COLO829 (cell line): ENCODE results near the gene PC.

ENCODE experiments used
- DNase-seq: peaks from one replicate; pipeline ENCODE4 v3.0.0; 2012; ENCODE audit warnings: low spot score

PC gene

DNA sequence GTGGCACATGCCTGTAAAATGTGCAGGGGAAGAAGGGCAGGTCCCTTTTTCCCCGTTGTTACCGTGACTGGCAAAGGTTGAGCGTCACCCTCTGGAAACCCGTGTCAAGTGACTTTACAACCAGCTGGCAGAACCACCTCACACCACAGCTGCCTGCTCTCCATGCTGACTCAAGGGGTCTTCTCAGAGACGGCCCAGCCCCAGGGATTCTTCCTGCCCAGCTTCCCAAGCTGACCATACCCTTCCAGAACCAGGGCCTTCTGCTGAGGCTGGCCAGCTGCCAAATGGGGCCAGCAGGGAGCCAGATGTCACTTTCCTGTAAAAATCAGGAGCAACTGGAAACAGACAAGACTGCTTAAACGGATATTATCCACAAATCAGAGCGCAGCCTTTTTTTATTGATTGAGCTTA, 6.3 kb downstream of the PC start:
- no peak for DNase-seq

DNA sequence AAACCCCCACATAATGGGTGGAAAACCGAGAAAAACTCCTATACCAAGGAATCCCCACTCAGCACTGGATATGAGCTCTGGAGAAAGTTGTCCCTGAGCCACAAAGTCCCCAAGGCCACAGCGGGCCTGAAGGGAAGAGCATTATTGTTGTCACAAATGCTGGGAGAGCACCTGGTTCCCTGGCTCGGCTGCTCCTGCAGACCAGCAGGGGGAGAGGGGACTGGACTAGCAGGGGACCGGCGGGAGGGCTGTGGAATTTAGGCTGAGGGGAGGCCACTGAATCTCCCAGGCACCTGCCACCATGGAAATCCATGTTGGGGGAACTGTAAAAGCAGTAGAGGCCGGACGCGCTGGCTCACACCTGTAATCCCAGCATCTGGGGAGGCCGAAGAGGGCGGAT, 7.0 kb downstream of the PC start:
- DNase-seq = no peak

- no peak for DNase-seq
Measured at GRCh38 chr11:66950112-66950535, 8.1 kb downstream of the PC start.

GRCh38 chr11:66938582-66939135, 19.5 kb downstream of the PC start:
- no peak for DNase-seq

DNA sequence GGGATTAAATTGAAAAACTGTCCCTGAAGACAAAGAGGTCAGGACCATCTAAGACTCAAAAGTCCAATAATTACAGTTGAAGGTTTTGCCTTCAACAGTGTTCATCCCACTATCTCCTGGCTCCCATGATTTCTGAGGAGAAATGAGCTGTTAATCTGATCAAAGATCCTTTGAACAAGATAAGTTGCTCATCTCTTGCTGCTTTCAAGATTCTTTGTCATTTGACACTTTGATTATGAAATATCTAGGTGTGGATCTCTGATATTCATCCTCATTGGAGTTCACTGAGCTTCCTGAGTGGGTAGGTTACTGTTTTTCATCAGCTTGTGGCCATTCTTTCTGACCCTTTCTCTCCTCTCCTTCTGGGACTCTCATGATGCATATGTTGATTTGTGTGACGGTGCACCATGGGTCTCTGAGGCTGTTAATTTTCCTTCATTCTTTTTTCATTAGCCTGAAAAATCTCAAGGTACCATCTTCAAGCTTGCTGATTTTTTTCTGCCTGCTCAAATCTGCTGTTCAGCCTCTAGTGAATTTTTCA, 20.9 kb downstream of the PC start:
- DNase-seq = no peak

DNA sequence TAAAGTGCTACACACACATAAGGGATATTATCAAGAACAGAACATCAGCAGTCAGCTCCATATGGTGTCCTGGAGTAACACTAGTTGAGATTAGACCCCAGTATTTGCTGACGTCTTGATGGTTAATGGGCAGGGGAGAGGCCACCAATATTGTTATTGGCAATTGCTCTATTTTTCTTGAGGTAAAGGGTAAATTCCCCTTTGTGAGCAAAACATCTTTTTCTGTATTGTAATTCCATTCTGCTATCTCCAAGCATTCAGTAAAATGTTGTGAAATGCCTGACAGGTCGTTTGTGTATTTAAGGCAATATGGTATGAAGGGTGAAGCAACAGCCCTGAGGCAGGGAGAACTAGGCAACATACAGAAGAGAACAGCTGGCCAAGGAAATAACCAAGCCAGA, 21.9 kb downstream of the PC start:
- DNase-seq = no peak

DNA sequence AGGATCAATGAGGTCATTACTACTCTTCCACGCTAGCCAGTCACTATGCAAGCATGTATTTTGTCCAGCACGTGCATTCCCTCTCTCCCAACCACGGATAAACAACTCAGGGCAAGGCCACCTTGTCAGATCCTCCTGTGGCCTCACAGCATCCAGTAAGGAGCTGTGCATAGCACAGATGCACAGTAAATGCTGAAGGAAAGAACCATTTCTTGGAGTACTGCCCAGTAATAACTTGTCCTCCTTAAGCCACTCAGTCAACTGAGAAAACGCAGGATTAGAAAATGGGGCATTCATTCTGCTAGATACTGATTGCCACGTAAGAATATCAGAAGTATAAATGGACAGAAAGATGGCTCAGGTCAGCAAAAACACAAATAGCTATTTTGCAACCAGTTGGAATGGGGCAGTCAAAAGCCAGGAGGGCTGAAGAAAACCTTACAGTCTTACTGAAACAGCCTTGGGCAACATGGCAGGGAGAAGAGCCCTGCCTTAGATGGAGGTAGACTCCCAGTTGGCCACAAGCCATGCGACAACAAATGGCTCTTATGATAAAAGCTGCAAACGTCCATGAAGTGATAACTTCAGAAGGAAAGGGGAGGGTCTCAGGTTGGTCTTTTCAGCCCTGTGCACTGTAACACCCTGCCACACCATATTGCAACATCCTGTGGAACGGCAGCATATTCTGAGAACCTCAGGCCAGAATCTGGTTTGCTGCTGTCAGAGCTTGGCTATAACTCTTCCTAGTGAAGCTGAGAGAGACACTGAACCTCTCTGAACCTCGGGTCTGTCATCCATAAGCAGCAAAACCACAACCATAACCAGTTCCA, 23.0 kb downstream of the PC start:
- no peak for DNase-seq

GRCh38 chr11:66933531-66933930, 24.7 kb downstream of the PC start:
- no peak for DNase-seq

GRCh38 chr11:66932543-66932942, 25.6 kb downstream of the PC start:
- no peak for DNase-seq

- no peak for DNase-seq
Measured at GRCh38 chr11:66929753-66930152, 28.4 kb downstream of the PC start.

DNA sequence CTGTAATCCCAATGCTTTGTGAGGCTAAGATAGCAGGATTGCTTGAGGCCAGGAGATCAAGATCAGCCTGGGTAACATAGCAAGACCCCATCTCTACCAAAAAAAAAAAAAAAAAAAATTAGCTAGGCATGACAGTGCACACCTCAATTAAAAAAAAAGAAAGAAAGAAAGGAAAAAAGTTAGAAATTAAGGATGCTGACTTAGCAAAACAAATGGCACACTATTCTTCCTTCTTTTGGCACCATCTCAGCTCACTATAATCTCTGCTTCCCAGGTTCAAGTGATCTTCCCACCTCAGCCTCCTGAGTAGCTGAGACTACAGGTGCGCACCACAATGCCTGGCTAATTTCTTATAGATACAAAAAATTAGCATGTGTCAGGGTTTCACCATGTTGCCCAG, 33.9 kb downstream of the PC start:
- no peak for DNase-seq

- DNase-seq = no peak
Measured at GRCh38 chr11:66922551-66922950, 35.6 kb downstream of the PC start.

DNA sequence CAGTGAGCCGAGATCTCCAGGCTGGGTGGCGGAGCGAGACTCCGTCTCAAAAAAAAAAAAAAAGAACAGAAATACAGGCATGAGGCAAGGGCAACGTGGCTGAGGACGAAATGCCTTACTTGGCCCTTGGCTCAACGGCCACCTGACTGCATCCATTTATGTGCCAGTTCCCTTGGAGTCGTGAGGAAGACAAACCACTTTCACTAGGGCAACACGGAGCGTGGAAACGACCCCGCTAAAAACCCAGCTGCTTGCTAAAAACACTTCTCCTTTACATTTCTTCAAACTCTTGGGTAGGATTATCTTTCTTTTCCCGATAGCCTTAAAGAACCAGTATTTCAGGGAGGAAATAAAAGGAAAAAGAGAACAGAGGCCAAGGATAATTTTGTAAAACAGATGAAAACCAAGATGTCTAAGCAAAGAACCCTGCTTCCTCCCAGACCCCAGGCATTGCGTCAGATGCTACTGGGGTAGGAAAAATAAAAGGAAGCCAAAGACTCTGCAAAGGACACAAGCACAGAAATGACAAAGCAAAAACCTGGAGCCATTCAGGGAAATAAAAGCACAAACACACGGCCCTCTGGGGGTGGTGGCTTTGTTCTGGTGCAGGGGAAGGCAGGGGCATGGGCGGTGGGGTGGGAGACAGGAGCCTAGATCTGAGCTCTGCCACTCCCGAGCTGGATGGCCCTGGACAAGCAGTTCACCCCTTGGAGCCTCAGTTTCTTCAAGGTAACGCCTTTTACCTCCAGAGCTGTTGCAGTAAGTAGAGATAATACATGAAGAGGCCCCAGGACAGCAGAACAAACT, 37.0 kb downstream of the PC start:
- no peak for DNase-seq

DNA sequence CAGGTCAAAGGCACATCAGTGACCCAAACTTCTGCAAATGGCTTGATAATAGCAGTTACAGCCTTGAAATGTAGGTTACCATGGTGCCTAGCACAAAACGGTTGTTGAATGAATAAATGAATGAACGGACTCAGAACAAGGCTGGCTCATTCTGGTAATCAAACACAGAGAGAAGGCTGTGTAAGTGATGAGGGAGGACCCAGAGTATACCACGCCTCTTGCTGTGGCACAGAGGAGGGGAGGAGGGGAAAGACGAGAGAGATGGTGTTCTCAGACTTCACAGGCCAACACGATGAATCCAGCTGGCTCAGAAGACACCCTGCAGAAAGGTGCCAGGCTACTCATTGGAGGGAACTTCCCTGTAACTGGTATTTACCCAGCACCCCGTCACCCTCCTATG, 38.3 kb downstream of the PC start:
- DNase-seq = no peak

- DNase-seq = no peak
Measured at GRCh38 chr11:66918741-66919140, 39.4 kb downstream of the PC start.

DNA sequence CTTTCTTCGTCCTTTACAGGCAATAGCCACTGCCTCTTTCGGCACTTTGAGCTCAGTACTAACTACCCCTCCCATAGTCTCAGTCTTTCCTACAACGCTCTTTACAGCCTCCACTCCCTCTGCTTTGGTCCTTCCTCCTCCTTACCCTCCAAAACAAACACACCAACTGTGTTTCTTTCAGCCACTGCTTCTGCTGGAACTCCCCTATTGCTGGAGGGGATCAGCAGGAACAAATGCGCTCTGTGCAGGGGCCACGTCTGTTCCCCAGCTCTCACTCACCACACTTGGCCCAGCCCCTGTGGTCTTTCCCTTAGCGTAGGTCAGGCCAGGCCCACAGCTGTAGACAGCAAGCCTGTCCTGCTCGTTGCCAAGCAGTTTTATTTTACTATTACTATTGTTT, 42.3 kb downstream of the PC start:
- no peak for DNase-seq

DNA sequence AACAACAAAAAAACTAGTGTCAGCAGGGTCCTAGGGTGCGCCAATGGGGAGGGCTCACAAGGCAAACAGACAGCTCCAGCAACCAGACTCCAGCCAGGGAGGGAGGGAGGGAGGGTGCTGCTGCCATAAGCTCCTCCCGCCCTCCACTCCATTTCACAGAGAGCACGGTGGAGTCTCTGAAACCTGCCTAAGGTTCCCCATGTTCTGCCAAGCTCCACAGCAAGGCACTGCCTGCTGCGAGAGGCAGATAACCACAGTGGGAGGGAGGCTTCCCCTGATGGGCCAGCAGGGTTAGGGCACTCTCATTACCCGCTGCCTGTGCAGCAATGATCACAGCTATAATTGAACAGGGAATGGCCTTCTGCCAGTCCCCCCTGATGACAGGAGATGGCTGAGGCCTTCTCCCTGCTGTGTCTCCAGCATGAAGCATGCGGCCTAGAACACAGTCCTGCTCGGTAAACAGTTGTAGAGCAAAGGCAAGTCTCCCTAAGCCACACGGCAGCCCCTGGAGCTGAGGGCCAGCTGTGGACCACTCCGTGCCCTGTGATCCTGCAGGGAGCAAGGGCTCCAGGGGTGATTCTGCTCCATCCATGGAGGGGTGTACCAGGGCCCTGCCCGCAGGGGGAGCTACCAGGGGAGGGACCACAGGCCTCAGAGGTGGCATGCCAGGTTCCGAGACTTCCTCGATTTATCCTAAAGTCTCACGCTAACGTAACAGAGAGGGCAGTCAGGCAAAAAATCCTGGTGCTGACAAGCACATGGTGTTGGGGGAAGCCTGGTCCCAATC, 42.9 kb downstream of the PC start:
- DNase-seq = no peak

DNA sequence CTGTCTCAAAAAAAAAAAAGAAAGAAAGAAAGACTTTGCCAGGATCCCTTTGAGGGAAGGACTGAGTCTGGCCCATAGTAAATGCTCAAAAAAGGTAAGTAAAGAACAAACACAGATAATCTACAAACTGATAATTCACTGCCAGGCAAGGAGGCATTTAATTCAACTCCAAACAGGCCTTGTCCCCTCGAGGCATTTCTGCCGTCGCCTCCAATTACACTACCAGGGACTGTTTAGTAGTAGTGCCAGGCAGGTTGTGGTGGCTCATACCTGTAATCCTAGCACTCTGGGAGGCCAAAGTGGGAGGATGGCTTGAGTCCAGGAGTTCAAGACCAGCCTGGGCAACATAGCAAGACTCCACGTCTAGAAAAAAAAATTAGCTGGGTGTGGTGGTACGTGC, 43.7 kb downstream of the PC start:
- DNase-seq = no peak

DNA sequence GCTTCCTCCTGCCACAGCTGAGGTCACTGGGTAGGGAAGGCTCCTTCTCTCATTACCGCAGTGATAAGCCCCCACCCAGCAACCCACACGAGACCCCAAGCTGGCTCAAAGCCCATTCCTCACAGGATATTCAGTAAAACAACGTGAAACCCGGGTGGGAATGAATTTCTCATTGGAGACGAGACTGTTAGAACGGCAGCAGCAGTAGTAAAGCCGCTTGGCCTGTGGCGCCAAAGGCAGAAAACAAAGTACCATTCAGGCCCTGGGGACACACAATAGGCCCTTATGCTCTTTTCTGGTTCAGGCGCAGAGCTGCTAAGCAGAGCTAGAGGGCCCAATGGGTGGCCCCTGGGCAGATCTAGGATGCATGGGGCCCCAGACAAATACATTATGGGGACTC, 45.3 kb downstream of the PC start:
- DNase-seq = peak; percentile 71

DNA sequence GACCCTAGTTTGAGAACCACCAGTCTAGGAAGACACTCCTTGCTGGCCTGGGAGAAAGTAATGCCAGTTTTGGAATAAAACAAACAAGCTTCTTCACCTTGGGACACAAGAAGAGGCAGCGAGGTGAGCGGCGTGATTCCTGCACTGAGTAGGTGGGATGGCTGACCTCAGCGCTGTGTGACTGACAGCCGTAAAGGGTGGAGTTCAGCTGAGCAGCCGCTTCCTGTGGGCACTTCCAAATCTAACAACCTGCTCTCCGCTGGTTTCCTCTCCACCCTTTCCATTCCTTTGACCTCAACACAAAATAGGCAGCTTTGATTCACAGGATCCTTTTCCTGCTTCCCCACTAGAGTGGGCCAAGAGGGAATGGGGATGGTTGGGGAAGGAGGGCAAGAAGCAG, 45.8 kb downstream of the PC start:
- DNase-seq = no peak

DNA sequence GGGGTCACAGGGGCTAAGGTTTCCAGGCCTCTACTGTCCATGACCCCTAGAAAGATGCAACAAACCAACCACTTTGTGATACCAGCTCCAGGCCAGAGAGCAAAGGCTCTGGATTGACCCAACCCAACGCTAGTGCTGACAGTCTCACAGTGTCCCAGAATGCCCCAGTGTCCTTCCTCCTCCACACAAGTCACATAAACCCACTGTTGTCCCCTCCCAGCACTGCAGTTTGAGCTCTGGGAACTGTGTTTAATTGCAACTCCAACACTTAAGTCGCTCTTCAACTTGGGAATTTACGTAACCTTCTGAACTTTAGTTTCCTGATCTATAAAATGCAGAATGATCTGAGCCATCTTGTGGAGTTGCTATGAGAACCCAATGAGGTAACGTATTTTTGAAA, 47.5 kb downstream of the PC start:
- no peak for DNase-seq

DNA sequence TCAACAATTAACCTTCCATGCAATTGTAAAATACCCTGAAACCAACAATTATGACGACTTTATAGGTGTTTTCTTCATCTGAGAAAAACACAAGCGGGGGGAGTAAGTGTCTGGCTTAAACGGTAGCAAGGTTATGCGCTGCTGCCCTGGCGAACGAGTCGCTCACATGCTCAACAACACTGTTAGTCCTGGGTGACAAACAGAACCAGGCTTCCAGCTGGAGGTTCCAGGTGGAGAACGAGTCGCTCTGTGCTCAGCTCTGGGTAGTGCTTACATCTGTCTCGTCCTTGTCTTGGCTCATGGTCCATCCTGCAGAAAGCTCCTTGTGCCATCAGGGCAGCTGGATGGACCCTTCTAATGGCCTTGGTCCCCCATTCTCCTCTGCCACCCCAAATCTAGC, 48.2 kb downstream of the PC start:
- DNase-seq = no peak
